CD8-positive, alpha-beta memory T cell (primary cell): ENCODE data around the gene OXCT1. TPM values are rescaled to one million over a fixed set of nuclear protein-coding genes. Genes with fewer than 3 reads are reported as not detected.

ENCODE experiments used
- CTCF ChIA-PET: fragments of 350-600 bp; sonication (Branson Sonifier 250); formaldehyde crosslinking; loops from one replicate; lab custom pipeline; 2021; ENCODE audit warnings: antibody characterized with exemption; lab: Charles Lee
- POLR2A ChIA-PET: fragments of 350-600 bp; sonication (Branson Sonifier 250); formaldehyde crosslinking; loops from one replicate; lab custom pipeline; 2021; ENCODE audit warnings: antibody characterized with exemption; lab: Charles Lee
- DNase-seq, 5 donors: peaks; one replicate each; pipeline versions ENCODE4 v3.0.0 to v3.0.0-alpha.2; 2020 to 2022; ENCODE audit warnings: mixed read lengths in 1 of 5
- H3K27ac ChIP-seq: one replicate; pipeline ENCODE4 v1.7.0; 2013; ENCODE audit warnings: low read depth, mild to moderate bottlenecking, low read length, moderate library complexity
- H3K27me3 ChIP-seq: 2 replicates; pipeline ENCODE4 v1.7.0; 2013; ENCODE audit warnings: low read length, mild to moderate bottlenecking; ENCODE audit not compliant: insufficient read depth, poor library complexity, severe bottlenecking
- H3K36me3 ChIP-seq: 2 replicates; pipeline ENCODE4 v1.7.0; 2013; ENCODE audit warnings: mild to moderate bottlenecking, low read length, moderate library complexity; ENCODE audit not compliant: insufficient read depth
- H3K4me1 ChIP-seq: 2 replicates; pipeline ENCODE4 v1.7.0; 2013; ENCODE audit warnings: mild to moderate bottlenecking, low read length, moderate library complexity; ENCODE audit not compliant: insufficient read depth
- H3K4me3 ChIP-seq: 2 replicates; pipeline ENCODE4 v1.7.0; 2013; ENCODE audit warnings: mild to moderate bottlenecking, low read length
- H3K9me3 ChIP-seq: 2 replicates; pipeline ENCODE4 v1.7.0; 2013; ENCODE audit warnings: mild to moderate bottlenecking, low read length
- H3K27ac Mint-ChIP-seq, 8 donors: one replicate each; pipeline ENCODE4 v1.8.0; 2020 to 2021; ENCODE audit warnings: mixed read lengths in 8 of 8, mild to moderate bottlenecking in 6 of 8, inconsistent platforms in 3 of 8, moderate library complexity in 3 of 8
- H3K27me3 Mint-ChIP-seq, 2 donors: one replicate each; pipeline ENCODE4 v1.8.0; 2020 to 2021; ENCODE audit warnings: mixed read lengths in 2 of 2, mild to moderate bottlenecking in 1 of 2, moderate library complexity in 1 of 2
- H3K36me3 Mint-ChIP-seq, 3 donors: one replicate each; pipeline ENCODE4 v1.8.0; 2020 to 2021; ENCODE audit warnings: mixed read lengths in 3 of 3, inconsistent platforms in 1 of 3, mild to moderate bottlenecking in 1 of 3
- H3K4me1 Mint-ChIP-seq, 3 donors: one replicate each; pipeline ENCODE4 v1.8.0; 2020 to 2021; ENCODE audit warnings: mixed read lengths in 3 of 3, inconsistent platforms in 1 of 3, mild to moderate bottlenecking in 1 of 3
- H3K4me3 Mint-ChIP-seq, 7 donors: one replicate each; pipeline ENCODE4 v1.8.0; 2020 to 2021; ENCODE audit warnings: mixed read lengths in 7 of 7, mild to moderate bottlenecking in 6 of 7, moderate library complexity in 4 of 7, inconsistent platforms in 2 of 7
- H3K9me3 Mint-ChIP-seq, 5 donors: one replicate each; pipeline ENCODE4 v1.8.0; 2020 to 2022; ENCODE audit warnings: mixed read lengths in 5 of 5, mild to moderate bottlenecking in 3 of 5, moderate library complexity in 2 of 5, inconsistent platforms in 1 of 5
- polyA plus RNA-seq: library from polyadenylated mRNA; unstranded; fragments of 300-500 nt; fragmentation: Illumina TruSeq; gene quantifications from one replicate; pipeline ENCODE4 v1.2.3, GENCODE V29; 2021
- total RNA-seq, 2 experiments: library from RNA; stranded (reverse); gene quantifications; one replicate each; pipeline ENCODE4 v1.2.3, GENCODE V29; 2021

Gene OXCT1
- total and polyA plus RNA-seq, 3 experiments from 2014 or later: 25.6 to 117 (median 111) TPM

DNA sequence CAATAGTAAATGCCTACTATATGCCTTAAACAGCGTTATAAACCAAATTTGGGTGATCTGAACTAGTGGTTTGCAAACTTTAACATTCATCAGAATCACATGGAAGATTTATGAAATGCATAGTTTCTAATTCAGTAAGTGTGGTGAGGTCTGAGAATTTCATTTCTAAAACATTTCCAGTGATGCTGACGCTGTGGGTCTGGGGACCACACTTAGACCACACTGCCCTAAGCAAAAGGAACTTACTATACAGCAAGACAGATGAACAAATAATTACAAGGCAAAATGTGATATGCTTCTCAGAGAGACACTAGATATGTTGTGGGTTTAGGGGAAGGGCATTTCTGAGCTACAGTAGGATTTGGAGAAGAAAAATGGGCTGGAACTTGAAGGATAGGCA lies 72.6 kb downstream of the OXCT1 start:
- CTCF ChIA-PET: no interaction called here

DNA sequence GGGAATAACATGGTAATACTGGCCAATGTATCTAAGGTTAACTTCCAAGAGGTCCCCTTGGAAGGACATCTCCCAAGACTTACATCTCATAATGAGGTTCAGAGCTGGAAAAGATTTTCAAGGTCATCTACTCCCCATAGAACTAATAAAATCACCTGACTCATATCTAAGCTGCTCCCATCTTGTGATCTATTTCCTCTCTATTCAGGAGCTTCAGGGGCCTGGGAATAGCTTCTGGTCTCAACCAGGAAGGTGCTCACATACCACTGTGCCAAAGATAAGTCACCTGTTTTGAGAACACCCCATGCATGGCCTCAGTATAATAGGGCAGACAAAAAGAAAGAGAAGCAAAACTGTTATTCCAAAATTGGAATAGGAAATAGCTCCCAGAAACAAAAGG lies 74.2 kb downstream of the OXCT1 start:
- ChIA-PET CTCF (no interaction called here), POLR2A (no interaction called here)
- peaks cover 13 to 76% (median 33%) of the 10 kb centered on the region in 3 donors for H3K36me3 Mint-ChIP-seq
- H3K4me1 ChIP-seq: no peaks in the 10 kb centered on the region
- H3K4me1 Mint-ChIP-seq: peaks cover 0 to 6% (median 4%) of the 10 kb centered on the region in 3 donors
- H3K27ac ChIP-seq: no peak overlapping the region
- DNase-seq: no peak
- H3K36me3 ChIP-seq: peaks cover 10% of the 10 kb centered on the region
- no peaks in the 10 kb centered on the region for H3K9me3 ChIP-seq
- peak overlapping the region in 2 of 8 donors; percentile 1 to 61 for H3K27ac Mint-ChIP-seq
- no peak overlapping the region for H3K4me3 ChIP-seq
- H3K9me3 Mint-ChIP-seq: no peaks in the 10 kb centered on the region
- no peak overlapping the region for H3K4me3 Mint-ChIP-seq
- H3K27me3 ChIP-seq: no peaks in the 10 kb centered on the region
- H3K27me3 Mint-ChIP-seq: no peaks in the 10 kb centered on the region

More for the DNA sequence above, 72.6 kb downstream of the OXCT1 start:
- Histone ChIP-seq H3K27me3 (no peaks in the 10 kb centered on the region), H3K4me3 (no peak overlapping the region), H3K9me3 (no peaks in the 10 kb centered on the region), H3K4me1 (no peaks in the 10 kb centered on the region), H3K36me3 (peaks cover 10% of the 10 kb centered on the region), H3K27ac (no peak overlapping the region)
- Mint-ChIP-seq H3K9me3 (no peaks in the 10 kb centered on the region), H3K27me3 (no peaks in the 10 kb centered on the region), H3K4me3 (no peak overlapping the region), H3K27ac (peak overlapping the region in 2 of 8 donors; percentile 2 to 7), H3K36me3 (peaks cover 13 to 76% (median 27%) of the 10 kb centered on the region in 3 donors), H3K4me1 (peaks cover 0 to 6% (median 4%) of the 10 kb centered on the region in 3 donors)
- POLR2A ChIA-PET: no interaction called here
- DNase-seq: no peak

DNA sequence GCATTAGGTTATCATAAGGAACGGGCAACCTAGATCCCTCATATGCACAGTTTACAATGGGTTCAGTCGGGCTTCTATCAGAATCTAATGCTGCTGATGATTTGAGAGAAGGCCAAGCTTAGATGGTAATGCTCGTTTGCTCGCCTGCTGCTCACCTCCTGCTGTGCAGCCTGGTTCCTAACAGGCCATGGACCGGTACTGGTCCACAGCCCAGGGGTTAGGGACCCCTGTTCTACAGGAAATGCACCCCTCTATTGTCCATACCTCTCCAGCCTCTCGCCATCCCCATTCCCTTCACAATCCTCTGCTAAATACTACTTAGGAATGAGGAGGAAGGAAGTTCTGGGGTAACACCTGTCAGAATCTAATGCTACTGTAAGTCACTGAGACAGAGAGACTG lies 75.1 kb downstream of the OXCT1 start:
- H3K9me3 Mint-ChIP-seq: no peaks in the 10 kb centered on the region
- H3K27ac Mint-ChIP-seq: no peak overlapping the region
- Histone ChIP-seq H3K27ac (no peak overlapping the region), H3K9me3 (no peaks in the 10 kb centered on the region), H3K4me1 (no peaks in the 10 kb centered on the region), H3K36me3 (peaks cover 2% of the 10 kb centered on the region), H3K27me3 (no peaks in the 10 kb centered on the region), H3K4me3 (no peak overlapping the region)
- ChIA-PET POLR2A (no interaction called here), CTCF (no interaction called here)
- H3K27me3 Mint-ChIP-seq: no peaks in the 10 kb centered on the region
- no peak overlapping the region for H3K4me3 Mint-ChIP-seq
- no peak for DNase-seq
- peaks cover 8 to 71% (median 27%) of the 10 kb centered on the region in 3 donors for H3K36me3 Mint-ChIP-seq
- H3K4me1 Mint-ChIP-seq: peaks cover 0 to 6% (median 3%) of the 10 kb centered on the region in 3 donors

DNA sequence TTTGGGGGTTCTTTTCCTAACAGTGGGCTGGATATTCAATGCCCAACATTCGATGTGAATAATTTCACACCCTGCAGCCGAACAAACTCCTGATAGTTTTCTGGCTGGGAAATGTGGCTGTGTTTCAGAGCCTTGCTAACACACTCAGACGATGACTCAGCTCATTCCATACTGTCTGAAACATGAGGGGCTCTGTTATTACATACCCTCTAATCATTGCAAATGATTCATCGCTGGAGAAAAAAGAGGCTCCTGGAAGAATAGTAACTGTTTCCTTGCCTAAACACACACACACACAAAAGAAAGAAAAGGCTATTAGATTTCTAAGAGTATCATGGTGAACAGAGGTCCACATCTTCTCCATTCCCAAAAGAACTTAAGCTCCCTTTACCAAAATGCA lies 75.8 kb downstream of the OXCT1 start:
- Histone ChIP-seq H3K4me3 (no peak overlapping the region), H3K27ac (no peak overlapping the region), H3K9me3 (no peaks in the 10 kb centered on the region), H3K27me3 (no peaks in the 10 kb centered on the region), H3K36me3 (no peaks in the 10 kb centered on the region), H3K4me1 (no peaks in the 10 kb centered on the region)
- H3K4me3 Mint-ChIP-seq: no peak overlapping the region
- H3K36me3 Mint-ChIP-seq: peaks cover 8 to 66% (median 23%) of the 10 kb centered on the region in 3 donors
- no peaks in the 10 kb centered on the region for H3K27me3 Mint-ChIP-seq
- POLR2A ChIA-PET: no interaction called here
- peak overlapping the region in 1 of 8 donors; percentile 46 for H3K27ac Mint-ChIP-seq
- H3K4me1 Mint-ChIP-seq: peaks cover 0 to 6% (median 2%) of the 10 kb centered on the region in 3 donors
- DNase-seq: no peak
- CTCF ChIA-PET: no interaction called here
- H3K9me3 Mint-ChIP-seq: no peaks in the 10 kb centered on the region

DNA sequence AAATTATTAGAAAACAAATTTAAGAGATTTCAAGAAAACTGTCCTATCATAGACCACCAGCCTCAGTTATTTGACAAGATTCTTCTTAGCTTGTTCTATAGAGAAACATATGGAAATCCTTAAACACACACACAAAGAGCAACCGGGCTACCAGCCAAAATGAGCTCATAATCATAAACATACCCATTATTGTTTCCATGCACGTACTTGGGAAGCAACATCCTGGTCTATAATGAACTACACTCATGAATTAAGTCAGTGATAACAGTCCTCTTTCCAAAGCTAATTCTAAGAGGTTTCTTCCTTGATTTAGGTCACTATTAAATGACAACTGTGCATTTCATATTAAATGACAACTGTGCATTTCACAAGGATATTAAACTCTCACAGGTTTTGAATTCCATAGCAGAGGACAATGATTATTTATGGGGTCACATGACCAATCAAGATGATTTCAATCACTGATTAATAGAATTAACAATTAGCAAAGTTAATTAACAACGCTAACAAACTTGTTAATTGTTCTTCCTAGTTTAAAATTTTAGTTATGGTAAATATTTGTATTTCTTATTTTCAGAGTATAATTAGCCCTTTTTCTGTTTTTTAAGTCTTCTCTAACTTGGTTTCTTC lies 77.0 kb downstream of the OXCT1 start:
- Mint-ChIP-seq H3K27ac (no peak overlapping the region), H3K4me3 (no peak overlapping the region), H3K27me3 (no peaks in the 10 kb centered on the region), H3K9me3 (no peaks in the 10 kb centered on the region), H3K4me1 (peaks cover 0 to 8% (median 4%) of the 10 kb centered on the region in 3 donors), H3K36me3 (peaks cover 8 to 63% (median 24%) of the 10 kb centered on the region in 3 donors)
- Histone ChIP-seq H3K27ac (no peak overlapping the region), H3K9me3 (no peaks in the 10 kb centered on the region), H3K4me3 (no peak overlapping the region), H3K36me3 (no peaks in the 10 kb centered on the region), H3K4me1 (no peaks in the 10 kb centered on the region), H3K27me3 (no peaks in the 10 kb centered on the region)
- DNase-seq: no peak
- CTCF ChIA-PET: no interaction called here
- POLR2A ChIA-PET: no interaction called here

DNA sequence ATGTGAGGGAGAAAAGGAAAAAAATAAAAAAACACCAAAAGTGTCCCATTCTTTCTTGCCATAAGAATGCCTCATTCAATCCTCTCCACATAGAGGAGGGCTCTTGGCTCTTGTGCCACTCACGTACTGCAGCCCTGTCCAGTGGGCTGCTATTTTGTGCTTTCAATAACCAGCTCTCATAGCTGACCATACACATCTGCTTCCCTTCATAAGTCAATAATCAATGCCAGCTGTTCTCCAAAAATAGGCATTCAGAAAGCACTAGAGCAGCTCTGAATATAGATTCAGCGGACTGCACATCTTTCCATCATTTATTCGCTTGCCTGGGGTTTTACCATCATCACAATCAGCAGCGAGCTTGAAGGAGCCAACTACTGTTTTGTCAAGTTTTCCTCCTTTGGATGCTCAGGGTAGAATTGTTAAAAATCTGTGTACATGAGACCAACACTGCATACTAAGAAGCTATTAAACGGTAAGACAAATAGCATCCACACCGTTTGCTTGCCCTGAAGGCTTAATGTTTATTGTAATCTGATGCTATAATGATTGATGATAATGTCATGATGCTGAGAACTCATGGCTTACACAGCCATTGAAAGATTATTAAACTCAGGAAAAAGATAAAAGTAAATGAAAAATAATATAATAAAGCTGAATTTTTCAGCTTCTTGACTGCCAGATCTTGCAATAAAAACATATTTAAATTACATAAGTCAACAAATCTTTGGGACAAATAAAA lies 80.0 kb downstream of the OXCT1 start:
- Mint-ChIP-seq H3K27me3 (no peaks in the 10 kb centered on the region), H3K27ac (no peak overlapping the region), H3K36me3 (peaks cover 2 to 61% (median 20%) of the 10 kb centered on the region in 3 donors), H3K4me3 (no peak overlapping the region), H3K4me1 (peaks cover 0 to 26% (median 5%) of the 10 kb centered on the region in 3 donors), H3K9me3 (no peaks in the 10 kb centered on the region)
- Histone ChIP-seq H3K4me1 (no peaks in the 10 kb centered on the region), H3K36me3 (no peaks in the 10 kb centered on the region), H3K27ac (no peak overlapping the region), H3K4me3 (no peak overlapping the region), H3K9me3 (no peaks in the 10 kb centered on the region), H3K27me3 (no peaks in the 10 kb centered on the region)
- DNase-seq: no peak
- ChIA-PET CTCF (no interaction called here), POLR2A (no interaction called here)

DNA sequence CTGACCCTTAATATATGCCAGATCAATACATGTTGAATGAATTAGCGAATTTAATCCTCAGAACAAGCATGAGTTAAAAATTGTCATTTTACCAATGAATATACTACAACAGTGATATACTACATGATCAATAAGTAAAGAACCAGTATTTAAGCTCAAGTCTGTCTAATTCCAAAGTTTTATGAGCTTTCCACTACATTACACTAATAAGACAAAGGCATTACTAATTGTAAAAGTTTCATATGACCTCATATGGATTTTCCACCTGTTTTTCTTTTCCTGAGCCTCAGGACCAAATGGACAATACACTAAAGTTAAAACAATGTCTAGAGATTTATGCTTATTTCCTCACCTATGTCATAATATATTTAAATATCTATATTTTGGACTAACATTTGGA lies 80.8 kb downstream of the OXCT1 start:
- DNase-seq: no peak
- Histone ChIP-seq H3K4me1 (no peaks in the 10 kb centered on the region), H3K27me3 (no peaks in the 10 kb centered on the region), H3K36me3 (no peaks in the 10 kb centered on the region), H3K9me3 (no peaks in the 10 kb centered on the region), H3K27ac (no peak overlapping the region), H3K4me3 (no peak overlapping the region)
- Mint-ChIP-seq H3K27me3 (no peaks in the 10 kb centered on the region), H3K27ac (no peak overlapping the region), H3K4me3 (no peak overlapping the region), H3K4me1 (peaks cover 0 to 26% (median 5%) of the 10 kb centered on the region in 3 donors), H3K9me3 (no peaks in the 10 kb centered on the region), H3K36me3 (peaks cover 0 to 60% (median 19%) of the 10 kb centered on the region in 3 donors)
- CTCF ChIA-PET: no interaction called here
- POLR2A ChIA-PET: no interaction called here

DNA sequence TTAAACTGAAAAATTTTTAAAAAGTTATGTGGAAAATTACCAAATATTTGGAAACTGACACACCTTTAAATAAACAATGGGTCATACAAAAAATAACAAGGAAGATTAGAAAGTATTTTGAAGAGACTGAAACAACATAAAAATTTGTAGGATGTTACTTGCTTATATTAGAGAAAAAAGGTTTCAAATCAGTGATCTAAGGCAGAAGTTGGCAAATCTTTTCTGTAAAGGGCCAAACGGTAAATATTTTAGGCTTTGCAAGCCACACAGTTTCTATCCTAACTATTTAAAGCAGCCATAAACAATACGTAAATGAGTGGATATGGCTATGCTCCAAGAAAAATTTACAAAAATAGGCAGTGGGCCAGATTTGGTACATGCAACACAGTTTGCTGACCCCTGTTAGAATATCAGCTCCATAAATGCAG lies 81.3 kb downstream of the OXCT1 start:
- DNase-seq: no peak
- no peak overlapping the region for H3K27ac Mint-ChIP-seq
- no peaks in the 10 kb centered on the region for H3K9me3 ChIP-seq
- H3K4me3 ChIP-seq: no peak overlapping the region
- H3K27ac ChIP-seq: no peak overlapping the region
- no peaks in the 10 kb centered on the region for H3K27me3 Mint-ChIP-seq
- peaks cover 0 to 60% (median 15%) of the 10 kb centered on the region in 3 donors for H3K36me3 Mint-ChIP-seq
- no peaks in the 10 kb centered on the region for H3K9me3 Mint-ChIP-seq
- H3K4me1 Mint-ChIP-seq: peaks cover 0 to 26% (median 5%) of the 10 kb centered on the region in 3 donors
- H3K27me3 ChIP-seq: no peaks in the 10 kb centered on the region
- ChIA-PET CTCF (no interaction called here), POLR2A (no interaction called here)
- H3K36me3 ChIP-seq: no peaks in the 10 kb centered on the region
- H3K4me1 ChIP-seq: no peaks in the 10 kb centered on the region
- H3K4me3 Mint-ChIP-seq: no peak overlapping the region
